DND-41 (cell line): ENCODE results near the gene CAND2.

Experiments
- CTCF ChIP-seq: IDR thresholded peaks from 2 replicates; pipeline ENCODE4 v1.5.1; 2012; ENCODE audit warnings: borderline replicate concordance, low read length, moderate library complexity, mild to moderate bottlenecking; ENCODE audit not compliant: poor library complexity, severe bottlenecking; ENCODE audit errors: extremely low read depth
- EZH2 ChIP-seq: IDR thresholded peaks from 3 replicates; pipeline ENCODE4 v1.6.1; 2012; ENCODE audit warnings: borderline replicate concordance, low read depth, mild to moderate bottlenecking, moderate library complexity, low read length, inconsistent platforms; ENCODE audit not compliant: severe bottlenecking

DNA sequence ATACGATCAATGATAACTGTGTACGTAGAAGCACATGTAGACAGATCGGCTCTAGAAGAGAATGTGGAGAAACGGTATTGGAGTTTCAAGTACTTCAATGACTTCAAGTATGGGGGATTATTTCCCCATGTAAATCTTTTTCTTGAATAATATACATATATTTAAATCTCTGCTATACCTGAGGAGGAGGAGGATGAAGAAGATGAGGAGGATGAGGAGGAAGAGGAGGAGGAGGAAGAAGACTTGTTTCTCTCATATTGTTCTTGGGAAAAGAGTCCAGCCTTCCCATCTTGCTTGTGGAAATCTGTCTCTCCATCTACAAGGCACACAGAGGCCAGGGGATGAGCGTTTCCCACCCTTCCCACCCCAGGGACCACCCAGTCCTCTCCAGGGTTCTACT, 48.0 kb upstream of the CAND2 start:
- TF ChIP-seq CTCF, result no peak
- no peak for TF ChIP-seq EZH2
